ENCODE results near the gene PPP6R3. TPM values are rescaled to one million over a fixed set of nuclear protein-coding genes. Genes with fewer than 3 reads are reported as not detected.

Gene PPP6R3
- polyA plus RNA-seq, 1 donor (not counting 4 experiments of a cell fraction or from before 2014, with no cell fraction given), result 50.2 TPM

DNA sequence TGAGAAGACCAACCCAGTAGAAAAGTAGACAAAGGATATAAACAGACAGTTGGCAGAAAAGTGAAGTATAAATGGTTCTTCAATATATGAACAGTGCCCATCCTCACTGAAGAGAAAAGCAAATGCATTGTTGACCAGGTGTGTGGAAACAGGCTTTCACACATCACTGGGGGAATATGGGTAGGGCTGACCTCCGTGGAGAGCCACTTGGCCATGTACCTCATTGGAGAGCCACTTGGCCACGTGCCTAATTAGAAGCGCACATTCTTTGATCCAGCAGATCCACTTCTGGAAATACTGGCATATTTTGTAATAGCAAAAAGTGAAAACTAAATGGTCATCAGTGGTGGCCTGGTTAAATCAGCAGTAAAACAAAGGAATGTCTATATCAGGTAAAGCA lies 43.2 kb downstream of the PPP6R3 start:
- no peak overlapping the region for H3K27ac ChIP-seq (ENCODE audit: control insufficient read depth, insufficient read depth, low read length)

DNA sequence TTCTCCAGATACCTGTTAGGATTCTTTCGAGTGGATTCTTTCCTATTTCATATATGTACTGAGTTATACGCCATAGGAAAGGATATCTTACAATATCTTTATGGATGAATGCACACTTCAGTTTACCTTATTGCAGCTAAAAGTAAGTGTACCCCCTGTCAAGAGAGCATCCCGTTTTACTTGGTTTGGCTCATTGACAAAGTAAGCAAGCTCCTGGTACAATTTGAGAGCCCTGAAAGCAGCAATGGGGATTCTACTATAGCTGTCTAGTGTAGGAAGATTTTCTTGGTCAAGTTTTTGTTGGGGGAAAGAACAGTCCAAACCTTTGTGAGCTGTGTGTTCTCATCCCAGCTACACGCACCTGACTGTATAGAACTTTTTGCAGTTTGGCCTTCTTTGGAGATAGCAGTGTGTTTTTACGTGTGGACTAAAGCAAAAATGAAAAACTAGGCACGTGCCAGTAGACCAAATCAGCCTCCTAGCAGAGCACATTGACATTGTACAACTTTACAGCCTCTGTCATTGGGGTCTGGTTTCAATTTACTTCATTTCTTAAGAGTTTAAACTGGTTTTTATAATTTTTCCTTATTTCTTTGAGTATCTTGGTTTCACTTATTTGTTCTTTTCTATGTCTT lies 44.0 kb downstream of the PPP6R3 start:
- no peak for DNase-seq (ENCODE audit: low read depth, low spot score)
- no peaks in the 10 kb centered on the region for H3K4me1 ChIP-seq (ENCODE audit: control insufficient read depth, extremely low read depth, insufficient read depth, low read length)
- H3K4me3 ChIP-seq (ENCODE audit: control insufficient read depth in 2 of 3, extremely low read depth in 1 of 3, insufficient read depth in 2 of 3, low read depth in 1 of 3, low read length in 3 of 3), result no peak overlapping the region
- FAIRE-seq, result no peak
- H3K9me3 ChIP-seq (ENCODE audit: control insufficient read depth, low read depth, low read length), result no peaks in the 10 kb centered on the region
- no peak overlapping the region for H3K9ac ChIP-seq (ENCODE audit: control insufficient read depth, extremely low read depth, insufficient read depth, low read length)
- H2AFZ ChIP-seq (ENCODE audit: control insufficient read depth, low read length), result no peak overlapping the region
- no peak overlapping the region for H3K4me2 ChIP-seq (ENCODE audit: control insufficient read depth, extremely low read depth, insufficient read depth, low read depth, low read length)
- H3K36me3 ChIP-seq (ENCODE audit: control insufficient read depth in 2 of 2, extremely low read depth in 1 of 2, insufficient read depth in 2 of 2, low read length in 2 of 2), result peaks cover 0 to 3% of the 10 kb centered on the region in 2 experiments
- no peak for TF ChIP-seq EZH2 (IDR thresholded peaks at IDR 0.05; ENCODE audit: low read length)
- TF ChIP-seq, protein P1, sequence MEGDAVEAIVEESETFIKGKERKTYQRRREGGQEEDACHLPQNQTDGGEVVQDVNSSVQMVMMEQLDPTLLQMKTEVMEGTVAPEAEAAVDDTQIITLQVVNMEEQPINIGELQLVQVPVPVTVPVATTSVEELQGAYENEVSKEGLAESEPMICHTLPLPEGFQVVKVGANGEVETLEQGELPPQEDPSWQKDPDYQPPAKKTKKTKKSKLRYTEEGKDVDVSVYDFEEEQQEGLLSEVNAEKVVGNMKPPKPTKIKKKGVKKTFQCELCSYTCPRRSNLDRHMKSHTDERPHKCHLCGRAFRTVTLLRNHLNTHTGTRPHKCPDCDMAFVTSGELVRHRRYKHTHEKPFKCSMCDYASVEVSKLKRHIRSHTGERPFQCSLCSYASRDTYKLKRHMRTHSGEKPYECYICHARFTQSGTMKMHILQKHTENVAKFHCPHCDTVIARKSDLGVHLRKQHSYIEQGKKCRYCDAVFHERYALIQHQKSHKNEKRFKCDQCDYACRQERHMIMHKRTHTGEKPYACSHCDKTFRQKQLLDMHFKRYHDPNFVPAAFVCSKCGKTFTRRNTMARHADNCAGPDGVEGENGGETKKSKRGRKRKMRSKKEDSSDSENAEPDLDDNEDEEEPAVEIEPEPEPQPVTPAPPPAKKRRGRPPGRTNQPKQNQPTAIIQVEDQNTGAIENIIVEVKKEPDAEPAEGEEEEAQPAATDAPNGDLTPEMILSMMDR (optimal IDR thresholded peaks at IDR 0.05 in 1 of 3, IDR thresholded peaks at IDR 0.05 in 1 of 3, conservative IDR thresholded peaks at IDR 0.05 in 1 of 3; ENCODE audit: extremely low read depth in 1 of 3, insufficient read depth in 2 of 3, low read length in 3 of 3), result no peak
- H3K27me3 ChIP-seq (ENCODE audit: control insufficient read depth, extremely low read depth, insufficient read depth, low read length), result no peaks in the 10 kb centered on the region
- H3K79me2 ChIP-seq (ENCODE audit: control insufficient read depth, insufficient read depth, low read length), result peaks cover 99% of the 10 kb centered on the region
- H4K20me1 ChIP-seq (ENCODE audit: control insufficient read depth, extremely low read depth, insufficient read depth, low read length), result peaks cover 38% of the 10 kb centered on the region
- H3K27ac ChIP-seq (ENCODE audit: control insufficient read depth, insufficient read depth, low read length), result no peak overlapping the region
- dilution Hi-C loops (cut with MboI; ENCODE audit: extremely low pct_ligation_motif_present, low sequenced_read_pairs), result no loop called here
- H3K9me1 ChIP-seq (ENCODE audit: control insufficient read depth, extremely low read depth, insufficient read depth, low read length), result peaks cover 2% of the 10 kb centered on the region

More for the DNA sequence above, 43.2 kb downstream of the PPP6R3 start:
- H2AFZ ChIP-seq (ENCODE audit: control insufficient read depth, low read length), result no peak overlapping the region
- dilution Hi-C loops (cut with MboI; ENCODE audit: extremely low pct_ligation_motif_present, low sequenced_read_pairs), result no loop called here
- TF ChIP-seq EZH2 (IDR thresholded peaks at IDR 0.05; ENCODE audit: low read length), result no peak
- TF ChIP-seq, protein P1 (optimal IDR thresholded peaks at IDR 0.05 in 1 of 3, IDR thresholded peaks at IDR 0.05 in 1 of 3, conservative IDR thresholded peaks at IDR 0.05 in 1 of 3; ENCODE audit: extremely low read depth in 1 of 3, insufficient read depth in 2 of 3, low read length in 3 of 3), result no peak
- peaks cover 99% of the 10 kb centered on the region for H3K79me2 ChIP-seq (ENCODE audit: control insufficient read depth, insufficient read depth, low read length)
- H3K4me2 ChIP-seq (ENCODE audit: control insufficient read depth, extremely low read depth, insufficient read depth, low read depth, low read length), result no peak overlapping the region
- peaks cover 2% of the 10 kb centered on the region for H3K4me1 ChIP-seq (ENCODE audit: control insufficient read depth, extremely low read depth, insufficient read depth, low read length)
- H3K4me3 ChIP-seq (ENCODE audit: control insufficient read depth in 2 of 3, extremely low read depth in 1 of 3, insufficient read depth in 2 of 3, low read depth in 1 of 3, low read length in 3 of 3), result no peak overlapping the region
- H3K9me1 ChIP-seq (ENCODE audit: control insufficient read depth, extremely low read depth, insufficient read depth, low read length), result peaks cover 8% of the 10 kb centered on the region
- H3K36me3 ChIP-seq (ENCODE audit: control insufficient read depth in 2 of 2, extremely low read depth in 1 of 2, insufficient read depth in 2 of 2, low read length in 2 of 2), result peaks cover 0 to 3% of the 10 kb centered on the region in 2 experiments
- peaks cover 43% of the 10 kb centered on the region for H4K20me1 ChIP-seq (ENCODE audit: control insufficient read depth, extremely low read depth, insufficient read depth, low read length)
- H3K27me3 ChIP-seq (ENCODE audit: control insufficient read depth, extremely low read depth, insufficient read depth, low read length), result no peaks in the 10 kb centered on the region
- no peak overlapping the region for H3K9ac ChIP-seq (ENCODE audit: control insufficient read depth, extremely low read depth, insufficient read depth, low read length)
- no peak for DNase-seq (ENCODE audit: low read depth, low spot score)
- H3K9me3 ChIP-seq (ENCODE audit: control insufficient read depth, low read depth, low read length), result no peaks in the 10 kb centered on the region
- no peak for FAIRE-seq
